Activated CD4-positive, alpha-beta T cell treated with anti-CD3 and anti-CD28 coated beads, Interleukin-2, amount 50 U/mL, for 4 hours (primary cell): ENCODE measurements around the gene THBS1.

ENCODE experiments used
- DNase-seq, 2 experiments: peaks; one replicate each; pipeline ENCODE4 v3.0.0-alpha.2; 2020

The THBS1 gene

DNA sequence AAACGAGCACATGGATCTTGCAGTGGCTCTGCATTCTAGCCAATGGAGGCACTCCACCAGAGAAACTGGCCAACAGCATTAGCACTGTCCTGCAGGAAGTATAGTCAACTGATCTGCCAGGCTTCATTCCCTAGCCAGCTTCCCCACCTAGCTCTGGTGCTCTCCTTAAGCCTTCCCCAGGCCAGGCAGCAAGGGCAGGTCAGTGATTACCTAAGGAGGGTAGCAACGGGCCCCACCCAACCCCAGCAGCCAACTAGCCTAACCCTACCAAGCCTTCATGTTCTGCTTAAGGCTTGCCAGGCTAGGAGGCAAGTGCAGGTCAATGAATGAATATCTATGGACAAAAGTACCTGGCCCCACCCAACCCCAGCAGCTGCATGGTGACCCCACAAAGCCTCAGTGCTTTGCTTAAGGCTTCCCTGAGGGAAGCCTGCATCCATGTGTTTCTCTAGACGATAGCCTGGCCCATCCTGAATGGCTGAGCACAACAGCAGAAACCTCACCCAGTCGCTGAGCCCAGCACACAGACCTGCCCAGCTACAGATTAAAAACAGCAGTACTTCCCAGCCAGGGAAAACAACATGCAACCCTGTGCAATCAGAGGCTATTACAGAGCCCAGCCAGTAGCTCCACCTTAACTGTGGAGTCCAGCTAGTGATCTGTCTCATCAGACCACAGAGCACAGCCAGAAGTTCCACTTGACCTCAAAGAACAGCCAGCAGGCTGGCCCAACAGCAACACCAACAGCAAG is 28.5 kb downstream of the THBS1 start:
- no peak for DNase-seq

DNA sequence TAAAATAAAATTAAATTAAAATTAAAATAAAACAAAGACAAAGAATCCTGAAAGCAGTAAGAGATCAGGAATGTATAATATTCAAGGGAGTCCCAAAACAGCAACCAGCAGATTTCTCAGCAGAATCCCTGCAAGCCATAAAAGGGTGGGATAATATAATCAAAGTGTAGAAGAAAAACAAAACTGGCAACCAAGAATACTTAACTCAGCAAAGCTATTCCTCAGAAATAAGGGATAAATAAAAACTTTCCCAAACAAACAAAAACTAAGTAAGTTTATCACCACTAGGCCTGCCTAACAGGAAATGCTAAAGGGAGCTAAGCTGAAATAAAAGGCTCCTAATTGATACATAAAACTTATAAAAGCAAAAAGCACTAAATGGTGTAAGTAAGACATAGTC is 29.8 kb downstream of the THBS1 start:
- no peak for DNase-seq

DNA sequence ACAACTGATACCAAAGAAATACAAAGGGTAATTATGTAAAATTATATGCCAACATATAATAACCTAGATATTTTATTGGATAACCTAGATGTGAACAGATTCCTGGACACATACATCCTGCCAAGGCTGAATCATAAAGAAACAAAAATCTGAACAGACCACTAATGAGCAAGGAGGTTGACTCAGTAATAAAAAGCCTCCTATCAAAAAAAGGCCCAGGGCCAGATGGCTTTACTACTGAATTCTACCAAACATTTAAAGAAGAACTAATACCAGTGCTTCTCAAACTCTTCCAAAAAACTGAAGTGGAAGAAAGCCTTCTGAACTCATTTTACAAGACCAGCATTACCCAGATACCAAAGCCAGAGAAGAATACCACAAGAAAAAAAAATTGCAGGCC is 32.4 kb downstream of the THBS1 start:
- no peak for DNase-seq

DNA sequence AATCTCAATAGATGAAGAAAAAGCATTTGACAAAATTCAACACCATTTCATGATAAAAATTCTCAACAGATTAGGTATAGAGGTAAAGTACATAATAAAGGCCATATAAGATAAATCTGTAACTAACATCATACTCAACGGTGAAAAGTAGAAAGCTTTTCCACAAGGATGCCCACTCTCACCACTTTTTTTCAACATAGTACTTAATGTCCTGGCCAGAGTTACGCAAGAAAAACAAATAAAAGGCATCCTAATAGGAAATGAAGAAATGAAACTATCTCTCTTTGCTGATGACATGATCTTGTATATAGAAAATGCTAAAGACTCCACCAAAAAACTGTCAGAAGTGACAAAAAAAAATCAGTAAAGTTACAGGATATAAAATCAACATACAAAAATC is 33.0 kb downstream of the THBS1 start:
- DNase-seq = no peak

DNA sequence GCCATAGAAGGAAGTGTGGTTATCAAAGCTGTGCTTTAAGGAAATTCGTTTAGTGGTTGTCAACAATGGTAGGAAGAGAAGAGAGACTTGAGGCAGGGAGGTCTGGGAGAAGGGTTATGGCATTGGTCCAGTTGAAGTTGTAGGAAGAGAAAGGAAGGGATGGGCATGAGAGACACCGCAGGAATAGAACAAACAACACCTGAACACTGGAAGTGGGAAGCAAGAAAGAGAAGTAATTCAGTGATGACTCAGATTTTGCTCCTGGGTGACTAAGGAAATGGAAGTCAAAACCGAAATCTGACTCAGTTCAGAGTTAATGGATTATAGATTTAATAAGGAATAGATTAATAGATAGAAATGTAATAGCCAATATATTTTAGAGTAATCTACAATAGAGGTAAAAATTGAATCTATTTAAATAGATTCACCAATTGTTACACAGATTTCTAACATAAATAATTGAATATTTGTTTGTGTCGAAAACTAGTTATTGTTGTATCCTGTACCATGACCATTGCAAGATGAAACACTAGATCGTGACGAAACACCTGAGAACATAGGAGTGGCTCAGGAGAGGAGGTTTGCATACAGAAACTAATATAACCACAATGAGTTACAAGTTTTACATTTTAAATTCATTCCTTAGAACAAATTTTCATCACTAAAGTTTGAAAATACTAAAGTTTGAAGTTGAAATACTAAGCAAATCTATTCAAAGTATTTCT is 36.0 kb downstream of the THBS1 start:
- DNase-seq = no peak

DNA sequence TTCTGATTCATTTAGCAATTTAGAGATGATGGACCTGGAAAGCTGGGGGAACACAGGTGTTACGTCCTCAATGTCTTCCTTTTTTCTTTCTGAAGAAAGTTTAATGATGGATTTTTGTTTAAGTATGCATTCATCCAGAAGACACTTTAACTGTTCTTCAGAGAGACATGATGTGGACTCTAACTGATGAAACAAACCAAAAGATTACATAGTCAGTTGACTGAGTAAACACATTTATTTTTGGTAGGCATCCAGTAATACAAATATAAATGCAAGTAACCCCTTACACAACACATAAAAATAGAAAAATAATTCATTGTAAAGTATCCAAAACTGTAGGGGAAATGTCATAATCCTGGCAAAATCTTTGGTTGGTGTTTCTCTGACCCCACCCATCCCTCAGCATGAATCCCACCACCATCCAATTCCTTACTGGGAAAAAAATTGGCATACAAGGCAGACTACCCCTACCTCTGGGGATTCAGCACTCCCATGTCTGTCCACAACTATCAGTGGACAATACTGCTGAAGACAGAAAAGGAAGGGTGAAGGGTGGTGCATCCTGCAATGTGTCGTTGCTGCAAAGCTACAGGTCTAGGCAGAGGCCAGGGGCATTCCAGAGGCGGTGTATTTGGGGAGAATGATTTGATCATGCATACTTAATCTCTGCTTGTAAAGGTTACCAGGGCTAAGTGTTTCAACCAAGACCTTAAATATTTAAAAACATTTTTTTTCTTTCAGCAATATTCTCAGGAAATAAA is 37.4 kb downstream of the THBS1 start:
- DNase-seq = no peak

DNA sequence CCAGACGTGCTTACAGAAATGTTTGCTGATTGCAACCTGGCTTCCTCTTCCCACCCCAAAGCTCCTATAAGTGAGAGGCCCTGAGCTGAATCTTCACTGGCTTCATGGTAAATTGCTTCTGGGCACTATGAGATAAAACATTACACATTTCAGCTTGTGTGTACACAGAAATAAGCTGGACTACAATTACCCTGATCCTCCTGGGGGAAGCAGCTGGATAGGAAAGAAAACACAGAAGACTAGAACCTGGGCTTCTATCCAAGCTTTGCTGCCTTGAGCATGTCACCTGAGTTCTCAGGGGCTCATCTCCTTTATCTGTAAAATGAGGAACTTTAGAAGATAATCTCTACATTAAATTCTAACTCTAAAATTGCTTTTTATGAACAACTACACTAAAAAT is 40.3 kb downstream of the THBS1 start:
- DNase-seq = no peak

DNA sequence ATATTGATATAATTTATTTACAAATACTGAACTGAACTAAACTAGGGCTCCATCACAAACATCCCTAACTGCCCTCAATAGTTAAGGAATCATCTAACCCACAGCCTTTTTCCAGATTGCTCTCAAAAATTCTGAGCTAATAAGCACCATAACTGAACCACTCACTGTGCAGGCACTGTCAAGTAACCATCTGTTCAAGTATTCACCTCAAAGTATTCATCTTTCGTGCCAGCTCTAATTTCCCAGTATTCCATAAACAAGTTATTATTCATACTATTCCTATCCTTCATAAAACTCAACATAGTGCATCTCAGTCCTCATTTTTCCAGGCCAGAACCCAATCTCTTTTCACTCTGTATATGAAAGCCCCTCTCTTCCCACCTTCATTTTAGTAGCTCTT is 41.1 kb downstream of the THBS1 start:
- DNase-seq = no peak

DNA sequence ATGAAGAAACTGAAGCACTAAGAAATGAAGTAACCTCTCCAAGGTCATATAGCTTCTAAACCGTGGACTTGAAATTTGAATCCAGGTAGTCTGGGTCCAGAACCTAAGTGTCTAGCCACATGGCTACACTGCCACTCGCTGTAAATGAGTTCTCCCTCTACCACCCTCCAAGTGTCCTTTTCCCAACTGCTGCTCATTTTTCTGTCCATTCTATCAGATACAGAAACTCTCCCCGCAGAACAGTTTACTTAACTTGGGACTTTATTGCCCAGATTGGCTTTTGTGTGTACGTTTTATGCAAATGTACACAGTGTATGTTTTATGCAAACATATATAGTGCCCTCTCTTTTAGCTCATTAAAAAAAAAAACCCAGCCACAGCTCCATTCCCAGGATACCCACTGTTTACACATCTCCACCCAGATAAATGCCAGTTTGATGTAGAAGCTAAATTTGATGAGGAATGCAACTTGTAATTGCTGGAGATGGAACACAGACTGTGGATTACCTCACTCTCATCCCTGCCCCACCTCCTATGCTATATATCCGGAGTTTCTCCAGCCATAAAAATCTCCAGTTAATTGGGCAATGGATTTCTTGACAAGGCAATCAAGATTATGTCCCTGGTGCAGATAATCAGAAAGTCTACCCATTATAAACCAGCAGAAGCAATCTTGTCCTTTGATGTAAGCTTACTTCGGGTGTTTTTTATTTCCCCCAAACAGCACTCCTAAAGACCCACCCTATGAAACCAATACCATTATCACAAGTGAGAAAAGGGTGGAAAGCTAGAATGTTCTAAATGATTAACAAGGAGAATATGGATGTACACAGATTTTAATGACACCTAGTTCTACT is 42.0 kb downstream of the THBS1 start:
- no peak for DNase-seq

DNA sequence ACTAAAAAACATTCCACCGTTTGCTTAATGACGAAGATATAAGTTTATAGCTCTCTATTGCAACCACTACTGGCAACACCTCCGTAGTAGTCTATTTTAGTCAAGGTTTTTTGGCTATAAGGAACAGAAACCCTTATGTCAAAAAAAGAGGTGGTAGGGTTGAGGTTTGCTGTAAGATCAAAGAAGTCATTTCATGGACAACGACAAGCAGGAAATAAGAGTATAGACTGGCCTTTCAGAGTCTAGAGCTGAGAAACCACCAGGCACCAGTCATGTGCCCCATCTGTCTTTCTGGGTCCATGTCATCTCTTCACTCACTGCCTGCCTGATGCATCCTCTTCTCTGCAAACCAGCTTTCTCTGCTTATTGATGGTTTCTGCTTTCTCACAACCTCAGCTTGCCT is 42.7 kb downstream of the THBS1 start:
- DNase-seq = no peak

DNA sequence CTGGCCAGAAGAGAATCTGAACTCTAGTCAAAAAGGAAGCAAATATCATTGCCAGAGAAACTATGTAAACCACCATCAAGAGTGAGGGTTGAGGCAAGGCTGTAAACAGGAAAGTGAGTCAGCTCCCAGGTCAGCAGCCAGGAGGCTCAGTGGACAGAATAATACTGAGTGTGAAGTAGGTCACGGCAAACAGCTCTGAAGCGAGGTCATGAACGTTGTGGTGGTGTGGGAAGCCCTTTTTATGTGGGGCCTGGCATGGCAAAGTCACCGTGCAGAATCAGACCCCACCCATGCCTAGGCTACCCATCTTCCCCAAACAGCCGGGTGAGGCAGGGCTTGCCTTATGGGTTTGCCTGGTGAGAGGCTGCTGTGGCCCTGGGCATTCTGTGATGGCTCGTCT is 43.9 kb downstream of the THBS1 start:
- peak; percentile 39 to 47 for DNase-seq

DNA sequence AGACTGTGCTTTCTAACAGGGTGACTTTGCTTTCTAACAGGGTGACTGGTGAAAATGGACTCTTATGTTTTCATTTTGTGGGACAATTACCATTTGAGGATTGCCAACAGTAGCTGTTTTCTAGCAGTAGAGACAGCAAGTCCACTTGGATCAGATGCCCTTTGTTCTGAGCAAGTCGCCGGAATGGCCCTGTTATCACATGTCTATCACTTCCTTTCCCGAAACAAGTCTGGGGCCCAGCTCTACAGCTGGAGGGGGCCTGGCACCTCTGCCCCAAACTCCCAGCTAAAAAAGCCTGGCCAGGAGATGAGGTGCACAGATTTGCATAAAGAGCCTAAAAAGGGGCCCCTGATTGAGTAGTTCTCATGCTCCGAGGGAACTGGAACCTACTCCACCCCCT is 44.6 kb downstream of the THBS1 start:
- DNase-seq = no peak

DNA sequence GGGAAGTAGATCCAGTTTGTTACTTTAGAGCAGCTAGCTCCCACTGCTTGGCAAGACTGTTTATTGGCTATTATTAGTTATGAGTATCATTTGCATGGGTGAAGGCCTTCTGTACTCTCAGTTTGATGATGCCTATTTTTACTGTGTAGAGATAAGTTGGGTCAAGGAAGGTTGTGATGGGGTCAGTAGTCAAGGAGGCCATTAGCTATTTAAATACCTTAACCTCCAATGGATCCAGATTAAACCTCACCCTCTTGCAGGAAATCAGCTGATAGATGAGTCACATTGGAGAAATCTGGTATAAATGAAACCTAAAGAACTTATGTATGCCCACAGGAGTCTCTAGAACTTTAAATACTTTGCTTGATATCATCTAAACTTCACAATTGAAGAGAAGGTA is 45.0 kb downstream of the THBS1 start:
- no peak for DNase-seq

DNA sequence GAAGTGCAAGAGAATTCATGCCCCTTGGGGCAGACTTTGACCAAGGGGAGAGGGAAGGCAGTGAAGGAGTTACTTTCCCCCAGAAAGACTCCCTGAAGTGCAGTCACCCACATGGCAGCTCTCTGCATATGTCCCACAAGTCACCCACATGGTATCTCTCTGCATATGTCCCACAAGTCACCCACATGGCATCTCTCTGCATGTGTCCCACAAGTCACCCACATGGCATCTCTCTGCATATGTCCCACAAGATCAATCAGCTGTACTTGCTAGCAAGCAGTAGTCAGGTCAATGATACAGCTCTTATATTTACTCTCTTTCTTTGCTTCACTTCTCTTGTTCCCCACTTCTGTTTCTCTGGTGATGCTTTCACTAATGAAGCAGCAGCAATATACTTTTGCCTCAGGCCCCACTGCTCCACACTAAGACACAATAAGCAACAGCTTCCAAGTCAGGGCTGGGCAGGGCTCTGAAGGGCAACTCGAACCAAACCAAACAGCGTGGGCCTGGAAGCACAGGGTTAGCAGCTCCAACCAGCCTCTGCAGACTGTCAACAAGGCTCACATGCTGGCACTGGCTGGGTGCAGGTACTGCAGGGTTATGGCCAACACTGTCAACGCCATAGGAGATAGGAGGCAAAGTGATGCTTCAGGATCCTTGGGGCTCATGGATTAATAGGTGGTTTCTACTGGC is 46.7 kb downstream of the THBS1 start:
- DNase-seq = no peak

DNA sequence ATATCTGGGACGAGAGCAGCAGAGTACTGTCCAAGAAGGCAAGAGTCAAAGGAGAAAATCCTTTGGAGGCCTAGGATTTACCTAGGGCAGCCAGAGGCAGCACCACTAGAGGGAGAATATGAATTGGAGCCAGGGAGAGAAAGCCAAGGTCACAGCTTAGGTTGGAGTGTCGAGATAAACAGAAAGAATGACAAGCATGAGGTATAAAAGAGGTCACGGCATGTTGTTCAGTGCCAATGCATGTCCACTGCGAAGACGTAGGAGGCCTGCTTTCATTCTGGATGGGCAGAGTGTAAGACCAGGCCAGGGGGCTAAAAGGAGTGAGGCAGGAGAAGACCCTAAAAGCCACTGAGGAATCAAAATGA is 47.2 kb downstream of the THBS1 start:
- DNase-seq = no peak

DNA sequence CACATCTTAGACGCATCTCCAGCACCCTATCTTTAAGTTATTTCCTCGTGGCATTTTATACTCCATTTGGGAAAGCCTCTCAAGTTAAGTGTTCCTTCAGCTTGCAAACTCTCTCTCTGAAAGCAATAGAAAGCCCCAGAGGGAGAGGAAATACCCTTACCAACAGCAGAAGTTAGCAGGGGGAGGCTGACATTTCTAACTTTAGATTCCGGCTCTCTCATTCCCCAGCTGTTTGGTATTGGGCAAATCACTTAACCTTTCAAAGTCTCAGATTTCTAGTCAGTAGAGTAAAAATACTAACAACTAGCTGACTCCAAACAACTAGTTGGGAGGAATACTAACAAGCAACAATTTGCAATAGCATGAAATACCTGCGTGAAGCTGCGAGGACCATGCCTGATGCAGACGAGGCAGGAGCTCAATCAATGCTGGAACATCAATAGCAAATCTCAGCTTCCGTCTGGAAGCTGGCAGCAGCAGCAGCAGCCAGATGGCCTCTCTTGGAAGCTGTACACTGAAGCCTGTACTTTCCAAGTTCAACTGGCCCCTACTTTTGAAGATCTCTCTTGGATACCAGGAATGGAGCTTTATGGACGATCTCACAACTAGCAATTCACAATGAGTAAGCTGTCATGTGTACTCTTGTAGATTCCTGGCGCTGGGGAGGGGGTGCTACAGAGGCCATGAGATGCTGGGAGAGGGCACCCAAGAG is 47.8 kb downstream of the THBS1 start:
- DNase-seq = no peak

DNA sequence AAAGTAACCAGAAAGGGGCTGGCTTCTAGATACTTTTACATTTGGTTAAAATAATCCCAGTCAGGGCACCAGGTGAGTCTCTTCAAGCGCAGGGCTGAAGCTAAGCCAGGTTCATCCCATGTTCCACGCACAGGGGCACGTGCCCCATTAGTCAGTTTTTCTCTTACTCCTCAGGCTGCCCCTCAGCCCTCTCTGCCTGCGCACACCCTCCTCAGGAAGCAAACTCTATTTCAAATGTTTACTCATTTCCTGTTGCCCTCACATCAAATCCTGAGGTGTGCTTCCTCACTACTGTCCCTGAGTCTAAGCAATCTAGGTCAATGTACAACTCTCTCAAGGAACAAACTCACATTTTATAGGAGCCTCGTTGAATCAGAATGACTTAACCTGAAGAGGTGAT is 48.5 kb downstream of the THBS1 start:
- DNase-seq = peak; percentile 61 to 64

DNA sequence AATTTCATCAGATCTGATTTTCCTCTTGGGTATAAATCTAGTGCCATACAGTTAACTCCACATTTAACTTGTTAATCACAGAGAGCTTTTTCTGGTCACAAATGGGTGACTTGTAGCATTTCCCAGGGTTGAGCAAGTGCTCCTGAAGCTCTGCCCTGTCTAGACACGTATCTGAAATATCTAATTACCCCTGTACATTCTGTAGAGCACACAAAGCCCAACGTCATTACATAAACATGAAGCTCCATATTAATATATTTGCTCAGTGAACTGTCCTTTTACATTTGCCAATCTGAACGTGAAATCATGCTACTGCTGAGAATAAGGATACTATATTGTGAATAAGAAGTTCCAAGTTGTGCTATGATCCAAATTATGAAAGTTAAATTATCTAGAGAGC is 49.0 kb downstream of the THBS1 start:
- no peak for DNase-seq

DNA sequence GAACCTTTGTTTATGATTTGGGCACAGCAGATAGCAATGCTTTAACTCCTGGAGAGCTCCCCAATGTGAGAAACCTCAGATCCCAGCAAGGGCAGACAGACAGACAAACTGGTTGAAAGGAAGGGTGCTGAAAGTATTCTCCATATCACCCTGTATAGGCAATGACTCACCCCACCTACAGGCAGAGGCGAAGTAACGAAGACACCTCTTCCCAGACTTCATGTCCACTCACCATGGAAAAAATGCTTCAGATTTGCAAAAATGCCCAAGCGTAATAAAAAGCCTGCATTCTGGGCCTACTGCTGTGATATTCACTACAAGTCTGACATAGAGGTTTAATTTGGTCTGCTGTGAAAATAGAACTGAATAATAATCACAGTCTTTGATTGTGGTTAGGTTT is 50.5 kb downstream of the THBS1 start:
- DNase-seq = peak in 1 of 2 experiments; percentile 31

DNA sequence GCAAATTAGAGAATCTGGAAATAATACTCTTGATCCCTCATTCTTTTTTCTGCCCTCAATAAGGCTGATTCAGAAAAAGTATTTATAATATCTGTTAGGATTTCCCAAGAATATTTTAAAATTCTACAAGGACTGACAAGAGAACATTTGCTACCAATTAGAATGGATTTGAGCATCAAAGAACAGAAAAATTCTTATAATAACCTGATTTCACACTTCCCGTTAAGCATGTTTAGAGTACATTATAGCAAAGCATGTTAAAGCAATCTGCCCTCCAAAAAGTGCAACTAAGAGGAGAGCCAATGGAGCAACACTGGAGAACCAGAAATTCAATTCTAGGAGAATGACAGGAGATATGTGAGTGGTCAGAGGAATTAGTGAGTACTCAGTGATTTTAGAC is 57.2 kb downstream of the THBS1 start:
- no peak for DNase-seq

DNA sequence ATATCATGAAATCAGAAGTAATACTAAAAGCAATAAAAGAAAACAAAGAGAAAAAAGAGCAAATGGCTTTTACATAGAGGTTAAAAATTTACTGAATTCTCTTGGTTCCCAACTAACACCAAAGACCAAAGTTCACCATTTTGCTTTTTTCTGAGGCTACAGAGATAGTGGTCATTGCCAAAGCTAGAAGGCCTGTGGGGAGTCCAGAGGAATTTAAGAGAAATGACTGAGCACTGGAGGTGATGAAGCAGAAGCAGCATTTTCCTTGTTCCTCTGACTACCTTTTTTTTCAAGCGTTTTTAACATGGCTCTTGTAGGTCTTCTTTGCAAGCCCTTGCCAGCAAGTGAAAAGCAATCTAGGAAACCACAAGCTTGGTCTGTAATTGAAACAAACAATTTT is 58.2 kb downstream of the THBS1 start:
- DNase-seq = no peak

DNA sequence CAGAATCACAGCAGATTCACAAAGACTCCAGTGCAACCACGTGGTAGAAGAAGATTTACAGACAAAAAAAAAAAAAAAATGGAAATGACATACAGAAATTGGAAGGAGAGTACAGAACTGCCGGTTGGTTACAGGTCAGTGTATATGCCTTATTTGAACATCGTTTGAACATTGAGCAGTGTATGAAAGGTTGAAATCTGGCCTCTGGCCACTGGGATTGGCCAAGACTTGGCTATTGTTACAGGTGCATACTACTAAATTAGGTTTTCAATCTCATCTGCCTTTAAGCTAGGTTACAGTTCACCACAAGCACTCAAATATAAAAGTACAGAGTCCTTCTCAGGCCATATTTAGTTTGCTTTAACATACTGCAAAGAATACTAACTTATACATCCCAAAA is 59.8 kb downstream of the THBS1 start:
- DNase-seq = no peak
